Measurements from ENCODE around the gene PLPPR1.
A peak's percentile ranks its signal among the peaks of the same experiment; 100 is the strongest.
"Not testable (repeated sequence)": the region's sequence is repeated elsewhere in the genome, so short reads cannot be mapped to it uniquely, and the experiment has no call there.

PLPPR1 gene

DNA sequence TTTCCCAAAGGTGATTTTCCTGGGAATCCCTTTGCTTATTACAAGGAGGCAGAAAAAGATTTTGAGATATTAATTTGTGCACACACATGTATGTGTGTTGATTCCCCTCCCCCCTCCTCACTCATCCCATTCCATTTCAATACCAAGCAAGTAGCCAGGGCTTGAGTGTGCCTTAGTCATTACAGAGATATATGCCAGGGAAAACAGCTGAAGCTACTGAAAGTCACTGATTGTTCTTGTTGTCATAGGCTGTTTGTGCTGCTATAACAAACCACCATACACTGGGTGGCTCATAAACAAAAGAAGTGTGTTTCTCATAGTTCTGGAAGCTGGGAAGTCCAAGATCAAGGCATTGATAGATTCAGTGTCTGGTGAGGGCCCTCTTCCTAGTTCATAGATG, 197.6 kb downstream of the PLPPR1 start:
- no peak for DNase-seq

GRCh38 chr9:101226803-101227202, 198.3 kb downstream of the PLPPR1 start:
- DNase-seq: no peak

DNA sequence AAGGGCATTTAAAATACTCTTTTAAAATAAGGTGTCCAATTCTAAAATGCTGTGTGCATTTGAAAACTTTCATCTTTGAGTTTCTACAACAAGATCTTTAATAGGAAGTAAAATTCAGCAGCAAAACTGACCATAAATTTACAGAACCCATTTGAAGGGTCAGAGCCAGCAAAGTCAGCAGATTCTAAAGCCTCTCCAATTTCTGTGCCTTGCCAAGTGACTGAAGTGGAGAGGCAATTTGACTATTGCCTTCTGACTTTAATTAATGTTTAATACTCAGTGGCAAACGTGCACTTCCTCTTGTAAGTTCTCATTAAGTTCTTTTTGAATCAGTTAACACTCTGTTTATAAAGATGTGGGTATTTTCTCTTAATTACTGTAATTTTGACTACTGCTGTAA, 201.1 kb downstream of the PLPPR1 start:
- DNase-seq: no peak

DNA sequence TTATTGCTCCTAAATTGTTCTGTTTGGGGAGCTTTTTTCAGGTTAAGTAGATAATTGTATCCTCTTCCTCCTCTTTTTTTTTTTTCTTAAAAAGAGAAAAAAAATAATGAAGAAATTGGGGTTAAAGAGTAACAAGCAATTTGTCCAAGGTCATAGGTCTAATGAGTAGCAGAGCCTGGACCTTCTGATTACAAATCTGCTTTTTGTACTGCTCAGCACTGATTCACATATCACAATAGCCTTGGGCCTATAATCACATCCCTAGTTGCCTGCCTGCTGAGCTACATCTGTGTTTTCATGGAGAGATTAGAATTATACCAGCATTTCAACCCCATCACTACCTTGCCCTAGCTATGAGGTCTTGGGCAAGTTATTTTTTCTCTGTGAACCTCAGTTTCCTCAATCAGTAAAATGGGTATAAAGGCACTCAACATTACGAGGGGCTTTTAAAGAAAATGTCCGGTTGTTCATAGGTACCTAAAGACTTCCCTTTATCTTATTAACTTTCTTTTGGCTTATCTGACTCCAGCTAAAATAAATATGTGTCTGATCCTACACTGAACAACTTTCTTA, 204.0 kb downstream of the PLPPR1 start:
- DNase-seq: no peak

DNA sequence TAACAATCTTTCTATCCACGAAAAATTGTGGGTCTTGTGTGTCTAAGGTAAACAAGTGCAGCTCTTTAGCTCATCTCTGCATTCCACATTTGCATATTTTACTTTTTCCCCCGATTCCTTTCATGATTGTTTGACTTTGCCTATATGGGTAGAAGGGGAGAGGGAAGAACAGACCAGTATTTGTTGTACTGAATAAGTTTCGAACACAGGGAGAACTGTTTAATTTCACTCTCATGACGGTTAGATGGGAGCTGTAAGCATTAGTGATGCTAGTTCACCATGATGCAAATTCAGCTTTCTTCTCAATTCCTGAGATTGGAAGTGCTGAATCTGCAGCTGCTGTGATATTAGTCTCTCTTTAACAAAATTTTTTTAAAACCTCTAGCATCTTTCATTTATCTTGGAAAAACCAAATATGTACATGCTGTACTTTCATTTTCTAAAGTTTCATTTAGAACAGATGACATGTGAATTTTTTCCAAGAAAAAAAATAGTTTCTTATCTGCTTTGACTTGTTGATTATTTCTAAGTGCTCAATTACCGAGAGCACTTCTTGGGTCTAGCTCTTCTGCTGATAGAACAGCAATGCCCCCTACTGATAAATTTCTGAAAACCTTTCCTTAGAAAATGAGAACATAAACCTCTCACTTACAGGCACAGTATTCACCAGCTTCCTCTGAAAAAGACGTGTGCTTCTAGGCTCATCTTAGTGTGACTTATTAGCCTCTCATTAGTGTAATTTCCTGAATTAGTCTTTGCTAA, 206.8 kb downstream of the PLPPR1 start:
- DNase-seq: peak; percentile 0 to 7

DNA sequence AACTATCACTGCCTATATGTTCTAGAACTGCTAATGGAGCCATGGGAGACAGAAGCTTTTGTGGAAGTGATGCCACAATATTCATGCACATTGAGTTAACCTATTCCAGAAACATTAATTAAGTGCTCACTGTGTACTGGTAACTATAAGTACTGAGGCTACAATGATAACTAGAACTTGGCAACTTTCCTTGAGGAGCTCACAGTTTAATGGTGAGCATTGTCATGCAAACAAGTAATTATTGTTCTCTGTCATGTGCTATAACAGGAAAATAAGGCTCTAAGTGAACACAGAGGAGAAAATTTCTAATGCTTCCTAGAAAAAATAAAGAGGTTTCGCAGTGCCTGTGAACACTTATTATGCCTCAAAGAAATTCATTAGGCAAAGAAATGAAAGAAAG, 214.1 kb downstream of the PLPPR1 start:
- no peak for DNase-seq

GRCh38 chr9:101246691-101247090, 218.2 kb downstream of the PLPPR1 start:
- no peak for DNase-seq

DNA sequence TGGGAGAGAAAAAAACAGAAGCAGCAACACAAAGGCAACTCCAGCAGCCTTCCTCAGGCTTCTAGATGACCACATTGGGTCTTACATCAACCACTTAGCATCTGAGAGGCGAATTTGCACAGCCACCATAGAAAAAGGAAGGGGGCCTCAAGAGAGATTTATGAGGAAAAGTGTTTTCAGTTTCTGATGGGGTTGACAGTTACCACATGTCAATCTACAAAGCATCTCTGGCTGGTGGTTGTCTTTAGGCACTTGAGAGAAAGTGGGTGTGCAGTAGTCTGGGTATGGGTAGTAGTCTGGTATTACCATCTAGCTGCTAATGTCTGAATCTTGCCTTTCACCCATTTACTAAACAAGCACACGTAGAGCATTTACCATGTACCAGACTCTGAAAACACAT, 218.8 kb downstream of the PLPPR1 start:
- no peak for DNase-seq

GRCh38 chr9:101254733-101255433, 226.4 kb downstream of the PLPPR1 start:
- no peak for DNase-seq

GRCh38 chr9:101264727-101265126, 236.2 kb downstream of the PLPPR1 start:
- no peak for DNase-seq

- no peak for DNase-seq
Measured at GRCh38 chr9:101265261-101265660, 236.7 kb downstream of the PLPPR1 start.

DNA sequence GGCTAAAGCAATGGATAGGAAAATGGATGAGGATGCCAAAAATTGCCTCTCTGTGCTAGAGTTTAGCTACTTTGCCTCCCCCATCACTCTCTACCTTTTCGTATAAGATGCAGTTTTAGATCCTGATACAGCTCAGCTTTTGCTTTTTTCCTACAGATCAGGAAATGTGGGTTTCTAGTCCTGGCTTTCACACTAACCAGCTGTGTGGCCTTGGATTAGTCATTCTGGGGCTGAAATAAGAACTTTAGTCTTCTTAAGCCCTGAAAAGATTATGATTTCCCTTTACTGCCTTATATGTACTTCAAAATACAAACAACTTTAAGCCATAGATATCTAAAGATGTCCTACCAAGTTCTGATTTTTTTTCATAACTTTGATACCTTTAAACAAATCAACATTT, 239.9 kb downstream of the PLPPR1 start:
- DNase-seq: no peak

GRCh38 chr9:101269591-101270283, 241.2 kb downstream of the PLPPR1 start:
- no peak for DNase-seq

GRCh38 chr9:101270302-101270701, 241.8 kb downstream of the PLPPR1 start:
- DNase-seq: no peak

- no peak for DNase-seq
Measured at GRCh38 chr9:101271102-101271501, 242.6 kb downstream of the PLPPR1 start.

DNA sequence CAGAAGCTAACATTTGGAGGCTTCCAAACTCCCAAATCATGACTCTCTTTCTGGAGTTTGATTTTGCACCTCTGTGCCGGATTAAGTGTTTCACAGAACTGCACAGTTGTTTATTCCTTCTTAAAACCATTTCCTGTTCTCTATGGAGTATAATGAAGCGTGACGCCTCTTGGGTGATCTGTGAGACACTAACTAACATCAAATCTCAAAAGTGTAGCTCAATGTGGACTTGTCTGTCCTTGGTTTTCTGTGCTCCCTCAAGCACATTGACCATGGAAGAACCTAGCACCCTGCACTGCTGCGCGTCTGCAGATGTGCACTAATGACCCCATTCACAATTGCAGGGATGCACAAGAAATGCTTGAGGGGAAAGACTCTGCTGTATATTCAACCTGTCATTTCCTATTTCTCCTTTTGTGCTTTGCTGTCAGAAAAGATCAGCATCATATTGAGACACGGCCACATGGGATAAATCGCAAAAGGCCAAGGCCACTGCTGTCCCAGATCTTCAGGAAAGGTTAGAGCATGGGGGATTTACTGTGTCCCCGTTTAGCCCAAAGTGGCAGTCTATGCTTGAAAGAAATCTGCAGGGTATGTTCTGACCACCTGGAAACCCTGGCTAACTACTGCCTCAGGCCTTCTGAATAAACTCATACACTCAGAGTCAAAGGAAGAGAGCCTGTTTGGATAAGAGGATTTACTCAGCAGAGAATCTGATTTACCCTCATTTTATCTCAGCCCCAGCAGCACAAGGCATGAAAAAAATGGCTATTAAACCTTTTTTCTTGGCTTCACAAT, 246.6 kb downstream of the PLPPR1 start:
- DNase-seq: no peak

- DNase-seq: no peak
Measured at GRCh38 chr9:101275769-101276250, 247.3 kb downstream of the PLPPR1 start.

DNA sequence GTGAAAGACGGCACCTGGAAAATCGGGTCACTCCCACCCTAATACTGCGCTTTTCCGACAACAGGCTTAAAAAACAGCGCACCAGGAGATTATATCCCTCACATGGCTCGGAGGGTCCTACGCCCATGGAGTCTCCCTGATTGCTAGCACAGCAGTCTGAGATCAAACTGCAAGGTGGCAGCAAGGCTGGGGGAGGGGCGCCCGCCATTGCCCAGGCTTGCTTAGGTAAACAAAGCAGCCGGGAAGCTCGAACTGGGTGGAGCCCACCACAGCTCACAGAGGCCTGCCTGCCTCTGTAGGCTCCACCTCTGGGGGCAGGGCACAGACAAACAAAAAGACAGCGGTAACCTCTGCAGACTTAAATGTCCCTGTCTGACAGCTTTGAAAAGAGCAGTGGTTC, 262.5 kb downstream of the PLPPR1 start:
- DNase-seq: not testable (repeated sequence)

DNA sequence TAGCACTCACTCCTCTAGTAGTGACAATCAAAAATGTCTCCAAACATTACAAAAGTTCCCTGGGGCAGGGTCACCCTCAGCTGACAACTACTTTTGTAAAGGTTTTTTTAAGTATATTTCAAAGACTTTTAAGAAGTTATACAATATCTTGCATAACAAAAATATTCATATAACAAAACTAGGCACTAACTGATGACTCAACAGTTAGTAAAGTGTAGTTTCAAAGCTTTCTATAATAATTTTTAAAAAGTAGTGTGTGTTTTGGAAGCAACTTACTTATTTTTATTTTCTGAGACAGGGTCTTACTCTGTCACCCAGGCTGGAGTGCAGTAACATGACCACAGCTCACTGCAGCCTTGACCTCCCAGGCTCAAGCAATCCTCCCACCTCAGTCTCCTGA, 271.4 kb downstream of the PLPPR1 start:
- DNase-seq: no peak

GRCh38 chr9:101307051-101307450, 278.5 kb downstream of the PLPPR1 start:
- no peak for DNase-seq

- DNase-seq: no peak
Measured at GRCh38 chr9:101307524-101308213, 279.1 kb downstream of the PLPPR1 start.

- DNase-seq: no peak
Measured at GRCh38 chr9:101309139-101309538, 280.6 kb downstream of the PLPPR1 start.
